GM19025 (cell line): ENCODE measurements around the gene CFAP45.

Source experiments
- ATAC-seq: cut with Tn5 transposase; IDR thresholded peaks from one replicate; pipeline ENCODE4 v1.9.1; 2021; ENCODE audit warnings: mild to moderate bottlenecking, low read depth, moderate library complexity; ENCODE audit not compliant: unreplicated experiment

Gene CFAP45

GRCh38 chr1:159936273-159936904 is 36.4 kb upstream of the CFAP45 start:
- no peak for ATAC-seq

- ATAC-seq: no peak
These were observed 35.8 kb upstream of the CFAP45 start for GRCh38 chr1:159935719-159936272.

- ATAC-seq: no peak
These were observed 35.3 kb upstream of the CFAP45 start for GRCh38 chr1:159935305-159935704.

- ATAC-seq: no peak
These were observed 34.4 kb upstream of the CFAP45 start for GRCh38 chr1:159934136-159935039.

GRCh38 chr1:159933347-159933746 is 33.4 kb upstream of the CFAP45 start:
- no peak for ATAC-seq

- no peak for ATAC-seq
These were observed 32.6 kb upstream of the CFAP45 start for GRCh38 chr1:159932296-159933285.

GRCh38 chr1:159931795-159932173 is 31.8 kb upstream of the CFAP45 start:
- ATAC-seq: no peak

GRCh38 chr1:159931101-159931794 is 31.3 kb upstream of the CFAP45 start:
- ATAC-seq: no peak

- no peak for ATAC-seq
These were observed 30.7 kb upstream of the CFAP45 start for GRCh38 chr1:159930634-159931033.

- ATAC-seq: no peak
These were observed 30.3 kb upstream of the CFAP45 start for GRCh38 chr1:159930216-159930615.

GRCh38 chr1:159929155-159930051 is 29.4 kb upstream of the CFAP45 start:
- no peak for ATAC-seq

- no peak for ATAC-seq
These were observed 28.6 kb upstream of the CFAP45 start for GRCh38 chr1:159928491-159929050.

- ATAC-seq: no peak
These were observed 28.0 kb upstream of the CFAP45 start for GRCh38 chr1:159927849-159928431.

GRCh38 chr1:159927211-159927848 is 27.4 kb upstream of the CFAP45 start:
- no peak for ATAC-seq

- peak; percentile 1 for ATAC-seq
These were observed 25.7 kb upstream of the CFAP45 start for GRCh38 chr1:159925719-159926078.

GRCh38 chr1:159924791-159925718 is 25.1 kb upstream of the CFAP45 start, which contains the start of gene TAGLN2:
Gene TAGLN2, minus strand, starts transcription at chr1:159925507. Its CDS starts 4,998 bp downstream, at chr1:159920509.
- ATAC-seq: peak; percentile 62
